ENCODE data around the gene DGUOK. TPM values are rescaled to one million over a fixed set of nuclear protein-coding genes. Genes with fewer than 3 reads are reported as not detected.

DGUOK gene
- total and polyA plus RNA-seq, 2 of the 4 experiments (the other 2 are of a cell fraction): 66.3 to 111 TPM

DNA sequence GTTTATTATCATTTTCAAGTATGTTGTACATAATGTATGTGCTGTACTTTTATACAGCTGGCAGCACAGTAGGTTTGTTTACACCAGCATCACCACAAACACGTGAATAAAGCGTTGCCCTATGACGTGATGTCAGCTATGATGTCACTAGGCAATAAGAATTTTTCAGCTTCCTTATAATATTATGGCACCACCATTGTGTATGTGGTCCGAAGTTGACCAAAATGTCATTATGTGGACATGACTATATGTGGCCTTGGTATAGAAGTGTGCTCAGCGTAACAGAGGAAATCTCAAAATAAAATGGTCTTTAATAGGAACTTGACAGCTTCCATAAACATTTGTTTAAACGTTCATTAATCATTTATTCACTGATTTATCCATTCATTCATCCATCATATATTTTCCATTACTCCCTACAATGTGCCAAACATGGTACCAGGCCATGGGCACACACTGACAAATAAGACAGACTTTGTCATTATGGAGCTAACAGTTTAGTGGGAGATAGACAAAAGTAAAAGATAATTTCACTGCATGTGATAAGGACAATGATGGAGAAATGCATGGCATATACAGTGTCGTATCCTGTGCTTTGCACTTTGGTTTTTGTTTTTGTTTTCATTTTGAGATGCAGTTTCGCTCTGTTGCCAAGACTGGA, 15.0 kb upstream of the DGUOK start:
- Histone ChIP-seq H3K23ac (ENCODE audit: low read depth, low read length) (no peak overlapping the region), H2BK15ac (ENCODE audit: low read depth, low read length) (no peak overlapping the region), H3K4me1 (ENCODE audit: control insufficient read depth, insufficient read depth, low read length) (no peaks in the 10 kb centered on the region; the same call in 1 of the 2 replicates), H4K5ac (ENCODE audit: low read depth, low read length) (no peak overlapping the region), H4K8ac (ENCODE audit: low read depth in 2 of 2, low read length in 2 of 2) (no peak overlapping the region), H3K4me2 (ENCODE audit: low read depth, low read length) (no peak overlapping the region), H4K91ac (ENCODE audit: insufficient read depth, low read depth, low read length) (no peak overlapping the region), H3K9ac (ENCODE audit: low read depth, low read length) (no peak overlapping the region), H4K20me1 (ENCODE audit: insufficient read depth, low read length) (peaks cover 50% of the 10 kb centered on the region), H3K27ac (ENCODE audit: insufficient read depth, low read length) (no peak overlapping the region), H2BK20ac (ENCODE audit: low read depth, low read length) (no peak overlapping the region), H3K9me1 (ENCODE audit: insufficient read depth, low read length) (no peaks in the 10 kb centered on the region), H2BK120ac (ENCODE audit: low read depth, low read length) (no peak overlapping the region), H2AK9ac (replicated peaks; ENCODE audit: low read depth, low read length, poor library complexity) (no peak overlapping the region), H2BK5ac (ENCODE audit: low read depth, low read length, poor library complexity, severe bottlenecking) (no peak overlapping the region), H3K14ac (replicated peaks; ENCODE audit: low read depth, low read length) (no peak overlapping the region), H3K4me3 (ENCODE audit: insufficient read depth, low read depth, low read length) (no peak overlapping the region), H3K79me1 (ENCODE audit: low read depth in 1 of 2, low read length in 2 of 2) (peaks cover 17 to 39% of the 10 kb centered on the region in 2 experiments), H3K56ac (ENCODE audit: extremely low read depth, insufficient read depth, low read length) (no peak overlapping the region), H3K18ac (ENCODE audit: low read depth, low read length) (no peak overlapping the region), H2AFZ (replicated peaks; ENCODE audit: low read length, poor library complexity) (no peak overlapping the region), H2AK5ac (ENCODE audit: low read depth, low read length) (no peak overlapping the region), H3K4ac (ENCODE audit: low read depth, low read length) (no peak overlapping the region), H3K36me3 (ENCODE audit: control insufficient read depth, insufficient read depth, low read length) (peaks cover 66% of the 10 kb centered on the region), H3K9me3 (ENCODE audit: control insufficient read depth, insufficient read depth, low read length) (no peaks in the 10 kb centered on the region), H3K27me3 (ENCODE audit: control insufficient read depth, insufficient read depth, low read length) (no peaks in the 10 kb centered on the region)
- no TSS peak for BruUV-seq (replicated peaks)
- intact Hi-C loops (cut with micrococcal nuclease): no loop called here
- in situ Hi-C loops (cut with MboI; ENCODE audit: low sequenced_read_pairs): no loop called here
- no CpG with 5 or more reads among the region's 8 CpGs for WGBS, 2 experiments (ENCODE audit: extremely low coverage in 2 of 2, insufficient read length in 1 of 2)
- dilution Hi-C loops (cut with HindIII; ENCODE audit: low sequenced_read_pairs, unreplicated experiment): no loop called here
- CTCF ChIA-PET: no interaction called here
- DNase-seq (no peak), ATAC-seq (ENCODE audit: low read depth) (no peak)
- POLR2A ChIA-PET (ENCODE audit: unreplicated experiment): interaction anchor here (0.6 kb wide), 2 partner anchors 84 to 164 kb away, joined by 3 to 5 read pairs; no protein-coding TSS in a partner anchor
- TF ChIP-seq CEBPB (IDR thresholded peaks at IDR 0.05; ENCODE audit: low read depth, low read length) (no peak), RAD21 (IDR thresholded peaks at IDR 0.05; ENCODE audit: low read length) (no peak), CHD1 (IDR thresholded peaks at IDR 0.05; ENCODE audit: low read depth, low read length) (no peak), RFX5 (IDR thresholded peaks at IDR 0.05; ENCODE audit: low read depth, low read length) (no peak), POLR2A (IDR thresholded peaks at IDR 0.05; ENCODE audit: low read depth, low read length) (no peak), MAFK (IDR thresholded peaks at IDR 0.05; ENCODE audit: low read depth, low read length) (no peak), BHLHE40 (IDR thresholded peaks at IDR 0.05; ENCODE audit: low read depth, low read length) (no peak), MAZ (IDR thresholded peaks at IDR 0.05; ENCODE audit: borderline replicate concordance, low read depth, low read length) (no peak), FOS (IDR thresholded peaks at IDR 0.05; ENCODE audit: low read depth, low read length) (no peak), NFE2L2 (IDR thresholded peaks at IDR 0.05; ENCODE audit: low read depth, low read length) (no peak), SMC3 (IDR thresholded peaks at IDR 0.05; ENCODE audit: low read depth, low read length) (no peak), RCOR1 (IDR thresholded peaks at IDR 0.05; ENCODE audit: insufficient replicate concordance, low read length) (no peak), MXI1 (IDR thresholded peaks at IDR 0.05; ENCODE audit: borderline replicate concordance, low read depth, low read length) (no peak)
- TF ChIP-seq, protein P1, sequence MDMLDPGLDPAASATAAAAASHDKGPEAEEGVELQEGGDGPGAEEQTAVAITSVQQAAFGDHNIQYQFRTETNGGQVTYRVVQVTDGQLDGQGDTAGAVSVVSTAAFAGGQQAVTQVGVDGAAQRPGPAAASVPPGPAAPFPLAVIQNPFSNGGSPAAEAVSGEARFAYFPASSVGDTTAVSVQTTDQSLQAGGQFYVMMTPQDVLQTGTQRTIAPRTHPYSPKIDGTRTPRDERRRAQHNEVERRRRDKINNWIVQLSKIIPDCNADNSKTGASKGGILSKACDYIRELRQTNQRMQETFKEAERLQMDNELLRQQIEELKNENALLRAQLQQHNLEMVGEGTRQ (IDR thresholded peaks at IDR 0.05; ENCODE audit: low read depth, low read length): no peak
- TF ChIP-seq, protein P2, sequence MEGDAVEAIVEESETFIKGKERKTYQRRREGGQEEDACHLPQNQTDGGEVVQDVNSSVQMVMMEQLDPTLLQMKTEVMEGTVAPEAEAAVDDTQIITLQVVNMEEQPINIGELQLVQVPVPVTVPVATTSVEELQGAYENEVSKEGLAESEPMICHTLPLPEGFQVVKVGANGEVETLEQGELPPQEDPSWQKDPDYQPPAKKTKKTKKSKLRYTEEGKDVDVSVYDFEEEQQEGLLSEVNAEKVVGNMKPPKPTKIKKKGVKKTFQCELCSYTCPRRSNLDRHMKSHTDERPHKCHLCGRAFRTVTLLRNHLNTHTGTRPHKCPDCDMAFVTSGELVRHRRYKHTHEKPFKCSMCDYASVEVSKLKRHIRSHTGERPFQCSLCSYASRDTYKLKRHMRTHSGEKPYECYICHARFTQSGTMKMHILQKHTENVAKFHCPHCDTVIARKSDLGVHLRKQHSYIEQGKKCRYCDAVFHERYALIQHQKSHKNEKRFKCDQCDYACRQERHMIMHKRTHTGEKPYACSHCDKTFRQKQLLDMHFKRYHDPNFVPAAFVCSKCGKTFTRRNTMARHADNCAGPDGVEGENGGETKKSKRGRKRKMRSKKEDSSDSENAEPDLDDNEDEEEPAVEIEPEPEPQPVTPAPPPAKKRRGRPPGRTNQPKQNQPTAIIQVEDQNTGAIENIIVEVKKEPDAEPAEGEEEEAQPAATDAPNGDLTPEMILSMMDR (conservative IDR thresholded peaks at IDR 0.05; ENCODE audit: low read depth, low read length): no peak
- TF ChIP-seq, protein P3, sequence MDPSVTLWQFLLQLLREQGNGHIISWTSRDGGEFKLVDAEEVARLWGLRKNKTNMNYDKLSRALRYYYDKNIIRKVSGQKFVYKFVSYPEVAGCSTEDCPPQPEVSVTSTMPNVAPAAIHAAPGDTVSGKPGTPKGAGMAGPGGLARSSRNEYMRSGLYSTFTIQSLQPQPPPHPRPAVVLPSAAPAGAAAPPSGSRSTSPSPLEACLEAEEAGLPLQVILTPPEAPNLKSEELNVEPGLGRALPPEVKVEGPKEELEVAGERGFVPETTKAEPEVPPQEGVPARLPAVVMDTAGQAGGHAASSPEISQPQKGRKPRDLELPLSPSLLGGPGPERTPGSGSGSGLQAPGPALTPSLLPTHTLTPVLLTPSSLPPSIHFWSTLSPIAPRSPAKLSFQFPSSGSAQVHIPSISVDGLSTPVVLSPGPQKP (IDR thresholded peaks at IDR 0.05; ENCODE audit: borderline replicate concordance, low read depth, low read length): no peak

Measured in IMR-90 (cell line).